HEK293 (cell line): Measurements from ENCODE around the gene SRGN.

Experiments
- CTCF ChIA-PET: fragments of 350-600 bp; formaldehyde crosslinking; extraction: SDS; loops from one replicate; lab custom pipeline; 2021; ENCODE audit warnings: antibody characterized with exemption; lab: Yijun Ruan, JAX
- POLR2A ChIA-PET: fragments of 300-600 bp; formaldehyde crosslinking; extraction: SDS; loops from one replicate; lab custom pipeline; 2020; ENCODE audit warnings: antibody characterized with exemption, inconsistent platforms; lab: Yijun Ruan, JAX
- H3K27ac ChIP-seq: fragments of 200-500 bp; sonication (Bioruptor generic); 2 replicates; pipeline ENCODE4 v1.5.1; 2014; ENCODE audit warnings: low read depth, low read length, control low read depth, inconsistent platforms; ENCODE audit errors: extremely low read depth
- H3K36me3 ChIP-seq, 2 experiments: fragments of 200-500 bp in 1 of 2; sonication (Bioruptor generic) in 1 of 2; 1 replicate in 1 of 2; 2 replicates in 1 of 2; pipeline ENCODE4 v1.5.1; 2014 to 2017; ENCODE audit warnings: inconsistent platforms in 2 of 2, low read length in 2 of 2; ENCODE audit not compliant: control insufficient read depth in 2 of 2, insufficient read depth in 1 of 2
- H3K4me1 ChIP-seq: fragments of 200-500 bp; sonication (Bioruptor generic); 2 replicates; pipeline ENCODE4 v1.5.1; 2014; ENCODE audit warnings: mild to moderate bottlenecking, low read length, inconsistent platforms; ENCODE audit not compliant: control insufficient read depth, insufficient read depth
- H3K4me3 ChIP-seq: 2 replicates; pipeline ENCODE4 v1.5.1; 2011; ENCODE audit warnings: low read depth, mild to moderate bottlenecking, control low read depth, low read length, moderate library complexity
- H3K9me3 ChIP-seq: fragments of 200-500 bp; sonication (Bioruptor generic); 2 replicates; pipeline ENCODE4 v1.5.1; 2014; ENCODE audit warnings: low read depth, low read length, inconsistent platforms; ENCODE audit not compliant: control insufficient read depth, insufficient read depth
- GLI4 ChIP-seq: fragments of 450-650 bp; formaldehyde crosslinking; IDR thresholded peaks from 2 replicates; pipeline ENCODE4 v1.5.1; 2016; ENCODE audit warnings: missing biosample characterization, missing genetic modification characterization
- REST ChIP-seq: fragments of 450-650 bp; formaldehyde crosslinking; IDR thresholded peaks from 2 replicates; pipeline ENCODE4 v1.5.1; 2016; ENCODE audit warnings: missing biosample characterization, missing genetic modification characterization
- SALL2 ChIP-seq: fragments of 450-650 bp; formaldehyde crosslinking; IDR thresholded peaks from 2 replicates; pipeline ENCODE4 v1.5.0; 2017; ENCODE audit warnings: missing biosample characterization, mild to moderate bottlenecking, missing genetic modification characterization, borderline replicate concordance
- SCRT1 ChIP-seq: fragments of 450-650 bp; formaldehyde crosslinking; IDR thresholded peaks from 2 replicates; pipeline ENCODE4 v1.5.1; 2016; ENCODE audit warnings: missing biosample characterization, missing genetic modification characterization, borderline replicate concordance
- YY1 ChIP-seq: fragments of 450-650 bp; formaldehyde crosslinking; IDR thresholded peaks from 2 replicates; pipeline ENCODE4 v1.5.1; 2018; ENCODE audit warnings: missing biosample characterization, missing genetic modification characterization
- ZBTB10 ChIP-seq: fragments of 450-650 bp; formaldehyde crosslinking; IDR thresholded peaks from 2 replicates; pipeline ENCODE4 v1.5.1; 2016; ENCODE audit warnings: missing biosample characterization, missing genetic modification characterization
- ZFHX2 ChIP-seq: fragments of 450-650 bp; formaldehyde crosslinking; conservative IDR thresholded peaks from 2 replicates; pipeline ENCODE4 v1.5.1; 2016; ENCODE audit warnings: missing biosample characterization, missing genetic modification characterization
- ZFP41 ChIP-seq: fragments of 450-650 bp; formaldehyde crosslinking; IDR thresholded peaks from 2 replicates; pipeline ENCODE4 v1.5.1; 2016; ENCODE audit warnings: missing biosample characterization, missing genetic modification characterization, borderline replicate concordance
- ZNF214 ChIP-seq: fragments of 450-650 bp; formaldehyde crosslinking; IDR thresholded peaks from 2 replicates; pipeline ENCODE4 v1.5.1; 2017; ENCODE audit warnings: missing biosample characterization, mild to moderate bottlenecking, missing genetic modification characterization, borderline replicate concordance
- ZNF239 ChIP-seq: fragments of 450-650 bp; formaldehyde crosslinking; IDR thresholded peaks from 2 replicates; pipeline ENCODE4 v1.5.1; 2016; ENCODE audit warnings: missing biosample characterization, missing genetic modification characterization
- ZNF280C ChIP-seq: fragments of 450-650 bp; formaldehyde crosslinking; IDR thresholded peaks from 2 replicates; pipeline ENCODE4 v1.5.1; 2016; ENCODE audit warnings: missing biosample characterization, missing genetic modification characterization
- ZNF350 ChIP-seq: fragments of 450-650 bp; formaldehyde crosslinking; IDR thresholded peaks from 2 replicates; pipeline ENCODE4 v1.5.0; 2017; ENCODE audit warnings: missing biosample characterization, mild to moderate bottlenecking, missing genetic modification characterization
- ZNF354C ChIP-seq: fragments of 450-650 bp; formaldehyde crosslinking; IDR thresholded peaks from 2 replicates; pipeline ENCODE4 v1.5.1; 2016; ENCODE audit warnings: missing biosample characterization, missing genetic modification characterization, low read depth, borderline replicate concordance
- ZNF362 ChIP-seq: fragments of 450-650 bp; formaldehyde crosslinking; IDR thresholded peaks from 2 replicates; pipeline ENCODE4 v1.5.1; 2016; ENCODE audit warnings: missing biosample characterization, missing genetic modification characterization
- ZNF510 ChIP-seq: fragments of 450-650 bp; formaldehyde crosslinking; IDR thresholded peaks from 2 replicates; pipeline ENCODE4 v1.5.1; 2018; ENCODE audit warnings: mild to moderate bottlenecking, missing genetic modification characterization, missing biosample characterization; ENCODE audit not compliant: insufficient replicate concordance
- ZNF660 ChIP-seq: fragments of 450-650 bp; IDR thresholded peaks from 2 replicates; pipeline ENCODE4 v1.5.1; 2018; ENCODE audit warnings: missing biosample characterization, mild to moderate bottlenecking, missing genetic modification characterization
- ZNF670 ChIP-seq: fragments of 450-650 bp; formaldehyde crosslinking; IDR thresholded peaks from 2 replicates; pipeline ENCODE4 v1.5.1; 2016; ENCODE audit warnings: missing biosample characterization, missing genetic modification characterization, low read depth
- ZSCAN4 ChIP-seq: fragments of 450-650 bp; formaldehyde crosslinking; IDR thresholded peaks from 2 replicates; pipeline ENCODE4 v1.5.1; 2017; ENCODE audit warnings: missing biosample characterization, missing genetic modification characterization

Gene SRGN

GRCh38 chr10:69107176-69107490 is 19.2 kb downstream of the SRGN start:
- ChIA-PET CTCF (no interaction called here), POLR2A (no interaction called here)
- Histone ChIP-seq H3K4me3 (no peak overlapping the region), H3K27ac (no peak overlapping the region), H3K9me3 (no peaks in the 10 kb centered on the region), H3K4me1 (no peaks in the 10 kb centered on the region), H3K36me3 (no peaks in the 10 kb centered on the region)
- no peak for TF ChIP-seq ZFHX2 (tag by site-specific recombination)
- TF ChIP-seq ZNF362 = no peak
- no peak for TF ChIP-seq ZNF670
- no peak for TF ChIP-seq ZNF660 (tag by site-specific recombination)
- TF ChIP-seq ZNF239 (tag by site-specific recombination) = no peak
- no peak for TF ChIP-seq REST
- TF ChIP-seq GLI4 = no peak
- no peak for TF ChIP-seq ZFP41 (tag by site-specific recombination)
- no peak for TF ChIP-seq ZSCAN4 (tag by site-specific recombination)
- TF ChIP-seq SALL2 (tag by site-specific recombination) = no peak
- TF ChIP-seq ZNF354C (tag by site-specific recombination) = no peak
- no peak for TF ChIP-seq YY1 (tag by site-specific recombination)
- TF ChIP-seq ZNF510 = no peak
- no peak for TF ChIP-seq ZNF350 (tag by site-specific recombination)
- TF ChIP-seq SCRT1 = no peak
- TF ChIP-seq ZNF280C (tag by site-specific recombination) = no peak
- no peak for TF ChIP-seq ZNF214 (tag by site-specific recombination)
- TF ChIP-seq ZBTB10 = no peak
